HG03457 (cell line): ENCODE data around the gene UAP1.
A peak's percentile ranks its signal among the peaks of the same experiment; 100 is the strongest.

ENCODE experiments used
- ATAC-seq: cut with Tn5 transposase; IDR thresholded peaks from one replicate; pipeline ENCODE4 v1.9.1; 2021; ENCODE audit warnings: moderate number of reproducible peaks; ENCODE audit not compliant: unreplicated experiment

The UAP1 gene

DNA sequence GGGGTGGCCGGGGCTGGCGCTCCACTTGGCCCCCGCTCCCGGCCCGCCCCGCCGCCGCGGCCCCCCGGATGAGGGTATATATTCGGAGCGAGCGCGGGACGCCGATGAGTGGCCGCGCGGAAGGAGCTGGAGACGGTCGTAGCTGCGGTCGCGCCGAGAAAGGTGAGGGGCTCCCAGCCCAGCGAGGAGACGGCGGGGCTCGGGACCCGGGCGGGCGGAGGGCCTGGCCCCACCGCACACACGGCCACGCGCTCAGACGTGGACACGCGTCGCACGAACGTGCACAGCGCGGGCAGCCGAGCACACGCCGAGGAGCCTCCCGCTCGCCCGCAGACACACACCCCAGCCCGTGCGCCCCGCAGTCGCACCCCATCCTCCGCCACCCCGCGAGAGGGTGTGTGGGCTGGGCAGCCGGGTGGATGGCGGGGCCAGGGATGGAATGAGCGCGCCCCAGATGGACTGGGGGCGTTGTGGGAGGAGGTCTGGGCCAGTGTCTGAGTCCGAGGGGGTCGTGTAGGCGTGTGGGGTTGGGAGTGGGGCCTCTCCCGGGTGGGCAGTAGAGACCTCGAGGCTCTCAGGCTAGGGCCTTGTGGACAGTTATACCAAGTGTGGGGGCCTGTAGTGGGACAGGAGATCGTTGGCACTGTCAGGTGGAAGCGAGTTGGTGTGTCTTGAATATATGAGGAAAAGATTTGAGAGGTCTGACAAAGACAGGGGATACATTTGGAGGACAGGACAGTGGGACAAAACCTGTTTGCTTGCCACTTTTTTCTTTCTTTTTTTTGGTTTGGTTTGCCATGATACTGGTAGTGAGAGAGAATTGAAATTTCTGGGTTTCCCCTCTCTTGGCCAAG lies at the start of gene UAP1:
UAP1 (plus strand) TSS at position 107 of the 854 bp plus-strand sequence. CDS start 4,347 bp downstream, outside the sequence.
- peak; percentile 21 for ATAC-seq

GRCh38 chr1:162527314-162527713 lies 34.2 kb upstream of the UAP1 start:
- no peak for ATAC-seq

GRCh38 chr1:162530307-162530987 lies 31.1 kb upstream of the UAP1 start:
- ATAC-seq: peak; percentile 88

DNA sequence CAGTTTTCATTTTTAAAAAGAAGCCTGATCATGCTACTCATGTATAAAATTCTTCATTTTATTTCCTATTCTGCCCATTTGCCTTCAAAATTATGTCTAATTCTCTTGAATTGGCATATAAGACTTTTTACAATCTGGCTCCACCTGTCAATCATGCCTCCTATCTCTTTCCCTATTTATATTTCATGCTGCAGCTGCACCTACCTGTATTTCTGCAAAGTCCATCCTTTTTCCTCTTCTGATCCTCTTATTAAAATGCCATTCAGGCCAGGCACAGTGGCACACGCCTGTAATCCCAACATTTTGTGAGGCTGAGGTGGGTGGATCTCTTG lies 30.6 kb upstream of the UAP1 start:
- ATAC-seq: no peak

DNA sequence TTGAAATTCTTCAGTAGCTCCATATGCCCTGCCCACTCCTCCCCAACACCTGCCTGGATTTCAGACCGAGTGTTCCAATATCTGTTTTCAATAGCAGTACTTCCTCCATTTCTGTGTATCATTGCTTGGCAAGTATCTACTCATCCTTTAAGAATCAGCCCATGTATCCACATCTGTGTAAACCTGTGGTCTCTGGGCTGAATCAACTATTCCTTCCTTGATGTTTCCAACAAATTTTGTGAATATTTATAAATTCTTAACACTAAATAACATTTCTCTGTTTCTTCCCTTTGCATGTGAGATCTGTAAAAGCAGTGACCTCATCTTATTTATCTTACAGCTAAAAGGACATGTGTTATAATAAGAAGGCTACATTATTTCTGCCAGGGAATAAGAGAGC lies 26.0 kb upstream of the UAP1 start:
- ATAC-seq: no peak

GRCh38 chr1:162536511-162536910 lies 25.0 kb upstream of the UAP1 start:
- ATAC-seq: no peak

- ATAC-seq: no peak
Observed at GRCh38 chr1:162537216-162537615, 24.3 kb upstream of the UAP1 start.

DNA sequence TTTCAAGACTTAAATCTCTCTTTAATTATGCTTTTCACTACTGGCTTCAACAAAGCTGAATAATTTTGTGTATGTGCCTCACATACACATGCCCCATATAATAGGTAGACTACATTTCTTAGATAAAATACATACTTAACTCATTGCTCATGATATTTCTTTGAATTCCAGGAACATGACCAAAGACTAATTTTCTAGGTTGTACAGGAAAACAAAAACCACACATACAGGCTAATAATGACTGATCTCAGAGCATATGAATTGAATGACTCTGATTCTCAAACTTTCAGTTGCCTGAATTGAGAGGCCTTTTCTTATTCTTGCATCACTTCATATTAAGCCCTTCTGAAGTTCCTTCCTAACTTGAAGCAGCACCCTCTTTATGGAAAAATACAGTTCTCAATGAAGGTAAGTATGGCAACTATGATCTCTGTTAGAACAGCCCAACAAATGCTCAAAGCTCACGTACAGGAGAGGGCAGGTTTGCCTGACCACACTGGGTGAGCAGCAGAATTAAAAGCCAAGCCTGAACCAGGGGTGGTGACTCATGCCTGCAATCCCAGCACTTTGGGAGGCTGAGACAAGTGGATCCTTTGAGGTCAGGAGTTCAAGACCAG lies 22.6 kb upstream of the UAP1 start:
- no peak for ATAC-seq

DNA sequence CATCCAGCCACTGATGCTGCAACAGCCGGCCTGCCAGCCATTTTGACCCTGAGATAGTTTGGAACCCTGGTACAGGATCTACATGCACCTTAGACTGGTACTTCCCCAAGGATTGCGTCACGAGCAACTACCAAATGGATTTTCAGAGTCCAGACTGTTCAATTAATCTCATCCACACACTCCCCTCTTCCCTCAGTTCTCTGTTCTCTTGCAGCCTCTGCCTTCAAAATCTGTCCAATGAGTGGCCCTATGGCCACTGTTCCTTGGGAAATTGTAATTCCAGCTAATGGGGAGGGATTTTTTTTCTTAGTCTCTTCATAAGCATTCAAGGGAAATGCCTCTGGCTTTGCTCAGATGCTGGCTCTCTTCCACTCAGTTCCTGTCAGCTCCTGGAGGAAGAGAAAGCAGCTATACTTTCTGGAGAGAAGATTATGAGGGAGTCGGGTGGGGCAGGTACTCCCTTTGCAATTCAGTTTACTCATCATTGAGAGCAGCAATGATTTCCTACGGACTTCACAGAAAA lies 19.8 kb upstream of the UAP1 start:
- ATAC-seq: no peak

DNA sequence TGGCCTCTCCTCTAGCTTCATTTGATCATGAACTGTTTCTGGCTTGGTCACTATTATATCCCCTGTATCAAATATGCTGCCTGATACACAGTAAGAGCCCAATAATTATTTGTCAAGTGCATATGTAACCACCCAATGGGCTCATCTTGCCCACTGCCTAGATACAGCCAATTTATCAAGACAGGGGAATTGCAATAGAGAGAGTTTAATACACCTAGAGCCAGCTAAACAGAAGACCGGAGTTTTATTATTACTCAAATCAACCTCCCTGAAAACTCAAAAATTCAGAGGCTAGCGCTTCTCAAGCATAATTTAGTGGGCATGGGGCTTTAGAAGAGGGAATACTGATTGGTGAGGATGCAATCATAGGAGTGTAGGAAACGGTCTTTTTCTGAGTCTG lies 18.3 kb upstream of the UAP1 start:
- no peak for ATAC-seq

DNA sequence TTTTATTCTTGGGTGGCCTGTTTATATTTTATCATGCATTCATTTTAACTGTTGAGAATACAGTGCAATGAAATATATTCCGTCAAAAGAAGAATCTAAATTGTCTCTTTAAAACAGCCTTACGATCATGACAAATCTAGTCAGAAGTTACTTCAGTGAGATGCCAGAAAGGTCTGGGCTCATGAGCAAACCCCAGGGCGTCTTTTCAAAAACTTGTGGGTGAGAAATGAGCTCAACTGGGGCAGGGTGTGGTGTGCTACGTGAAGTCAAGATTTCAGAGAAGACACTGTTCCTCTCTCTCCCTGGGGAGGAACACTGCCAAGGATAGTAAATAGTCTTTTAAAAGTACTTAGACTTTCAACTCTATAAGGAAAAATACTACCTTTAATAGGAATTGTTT lies 13.4 kb upstream of the UAP1 start:
- no peak for ATAC-seq

- no peak for ATAC-seq
Observed at GRCh38 chr1:162549001-162549400, 12.5 kb upstream of the UAP1 start.

DNA sequence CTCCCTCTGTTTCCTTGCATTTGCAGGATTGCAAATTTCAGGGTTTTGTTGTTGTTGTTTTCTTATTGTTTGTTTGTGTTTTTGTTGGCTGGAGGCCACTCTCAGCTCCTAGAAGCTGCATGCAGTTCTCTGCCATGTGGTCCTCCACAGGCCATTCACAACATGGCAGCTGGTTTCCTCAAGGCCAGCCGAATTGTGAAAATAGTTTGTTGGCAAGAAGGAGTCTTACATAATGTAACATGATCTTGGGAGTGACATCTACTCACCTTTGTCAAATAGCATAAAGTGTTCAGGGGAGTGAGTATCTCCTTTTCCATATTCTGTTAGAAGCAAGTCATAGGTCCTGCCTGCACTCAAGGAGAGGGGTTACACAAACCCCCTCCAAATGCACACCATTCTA lies 10.6 kb upstream of the UAP1 start:
- ATAC-seq: no peak

DNA sequence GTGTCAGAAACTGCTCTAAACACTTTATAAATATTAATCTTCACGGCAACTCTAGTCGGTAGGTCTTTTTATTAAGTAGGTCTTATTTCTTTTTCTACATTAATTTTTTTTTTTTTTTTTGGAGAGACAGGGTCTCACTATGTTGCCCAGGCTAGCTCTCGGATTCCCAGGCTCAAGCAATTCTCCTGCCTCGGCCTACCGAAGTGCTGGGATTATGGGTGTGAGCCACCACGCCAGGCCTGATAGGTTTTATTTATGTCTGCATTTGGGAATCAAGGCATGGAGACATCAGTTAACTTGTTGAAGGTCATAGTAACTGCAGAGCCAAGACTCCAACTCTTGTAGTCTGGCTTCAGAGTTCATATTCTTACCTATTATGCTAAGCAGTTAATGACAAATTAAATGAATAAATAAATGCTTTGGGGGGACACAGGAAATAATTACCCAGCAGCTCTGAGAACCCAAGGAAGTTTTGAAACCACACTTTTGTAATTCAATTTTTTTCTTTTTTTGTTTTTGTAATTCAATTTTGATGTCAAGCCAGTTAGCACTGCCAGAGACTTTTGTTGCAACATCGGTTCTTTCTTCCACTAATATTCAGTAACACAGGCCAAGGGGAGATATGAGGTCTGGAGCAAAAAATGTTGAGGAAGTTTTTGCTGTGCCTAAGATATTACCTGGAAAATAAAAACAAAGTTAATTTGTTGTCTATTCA lies 9.4 kb upstream of the UAP1 start:
- no peak for ATAC-seq

DNA sequence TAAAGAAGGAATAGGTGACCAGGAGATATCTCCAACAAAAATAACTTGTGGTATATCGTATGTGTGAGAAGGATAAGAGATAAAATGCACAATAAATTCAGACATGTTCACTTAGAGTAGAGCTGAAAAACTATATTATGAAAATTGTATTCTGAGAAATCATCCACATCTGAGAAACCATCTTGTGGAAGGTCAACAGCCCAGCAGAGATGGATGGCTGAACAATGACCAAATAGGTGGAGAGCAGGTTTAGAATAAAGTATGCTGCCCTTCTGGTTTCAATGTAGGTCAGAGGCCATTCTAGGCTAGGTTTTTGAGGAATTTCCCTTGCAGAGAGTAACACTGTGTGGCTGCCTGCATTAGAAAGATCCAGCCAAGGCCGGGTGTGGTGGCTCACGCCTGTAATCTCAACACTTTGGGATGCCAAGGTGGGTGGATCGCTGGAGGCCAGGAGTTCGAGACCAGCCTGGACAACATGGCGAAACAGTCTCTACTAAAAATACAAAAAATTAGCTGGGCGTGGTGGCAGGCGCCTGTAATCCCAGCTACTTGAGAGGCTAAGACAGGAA lies 8.8 kb upstream of the UAP1 start:
- no peak for ATAC-seq

DNA sequence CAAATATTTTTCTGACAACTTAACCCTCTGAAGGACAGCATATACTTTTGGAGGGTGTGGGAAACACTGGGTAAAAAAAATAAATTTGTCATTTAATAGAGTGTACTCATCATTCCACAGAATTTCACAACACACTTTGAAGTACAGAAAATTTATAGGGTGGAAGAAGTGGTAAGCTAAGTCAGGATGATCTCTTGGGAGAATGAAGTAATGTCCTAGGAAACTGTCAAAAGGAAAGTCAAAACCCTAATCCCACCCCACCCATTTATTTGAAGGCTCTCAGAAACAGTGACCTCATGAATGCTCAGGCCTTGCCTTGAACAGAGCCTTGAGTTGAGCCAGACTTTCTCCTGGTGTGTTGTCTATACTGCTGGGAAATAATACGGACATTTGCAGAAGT lies 7.3 kb upstream of the UAP1 start:
- ATAC-seq: no peak

DNA sequence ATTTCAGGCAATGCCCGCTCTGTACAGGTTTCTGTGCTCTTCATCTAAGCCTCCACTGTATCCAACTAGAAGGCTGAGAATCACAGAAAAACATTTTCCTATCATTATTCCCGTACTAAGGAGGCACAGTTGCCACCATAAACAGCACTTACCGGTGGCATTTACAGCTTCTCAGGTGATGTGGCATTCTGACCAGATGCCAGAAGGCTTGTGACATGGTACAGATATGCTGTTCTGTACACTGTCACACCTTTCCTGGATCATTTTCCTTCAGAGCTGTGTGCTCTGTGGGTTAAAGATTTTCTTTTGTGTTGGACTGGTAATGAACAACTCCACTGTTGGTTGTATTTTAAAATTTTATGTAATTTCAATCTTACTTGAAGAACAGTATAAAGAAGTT lies 4.0 kb upstream of the UAP1 start:
- no peak for ATAC-seq

DNA sequence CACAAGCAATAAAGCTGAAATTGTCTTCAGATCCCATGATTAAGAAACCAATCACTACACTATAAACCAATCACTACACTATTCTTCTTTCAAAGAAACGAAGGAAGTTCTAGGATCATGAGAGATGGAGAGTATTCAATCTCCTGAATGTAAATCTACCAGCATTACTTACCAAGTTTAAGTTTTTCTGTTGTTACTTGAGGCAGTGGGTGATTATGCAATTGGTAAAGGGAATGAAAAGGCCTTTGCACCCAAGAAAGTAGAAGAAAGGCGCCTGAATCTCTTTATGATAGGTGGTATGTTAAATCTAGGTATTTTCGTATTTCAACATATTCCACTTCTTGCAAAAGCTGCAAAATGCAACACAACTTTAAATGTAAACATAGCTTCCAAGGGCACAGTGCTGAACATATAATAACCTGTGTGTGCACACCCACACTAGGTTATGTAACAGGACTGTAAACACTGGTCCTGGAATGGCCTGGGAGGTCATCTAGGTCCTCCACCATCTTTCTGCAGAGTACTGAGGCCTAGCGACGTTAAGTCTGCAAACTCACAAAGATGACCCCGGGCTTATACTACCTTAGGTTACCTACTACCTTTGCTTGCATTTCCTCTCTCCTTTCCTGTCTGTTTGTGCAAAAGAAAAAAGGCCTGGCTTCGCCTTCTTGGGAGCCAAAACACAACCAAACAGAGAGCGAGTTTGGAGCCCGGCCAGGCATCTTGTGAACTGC lies 1.1 kb upstream of the UAP1 start:
- ATAC-seq: no peak

- ATAC-seq: peak; percentile 95
Observed at GRCh38 chr1:162561037-162561615, 396 bp upstream of the UAP1 start.

DNA sequence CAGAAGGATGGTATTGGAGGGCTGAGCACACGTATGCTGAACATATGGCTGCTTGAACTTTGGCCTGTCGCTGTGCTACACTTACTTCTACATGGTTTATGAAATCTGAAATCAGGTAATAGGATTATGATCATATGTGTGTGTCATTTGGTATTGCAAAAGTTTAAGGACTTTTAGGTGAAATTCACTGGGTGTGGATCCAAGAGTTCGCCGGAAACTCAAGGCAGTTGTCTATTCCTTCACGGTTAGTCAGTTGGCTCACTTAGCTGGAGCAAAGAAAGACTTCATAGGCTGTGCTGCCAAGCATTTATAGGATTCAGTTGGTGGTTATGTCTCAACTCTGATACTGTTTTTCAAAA lies 927 bp downstream of the UAP1 start:
- ATAC-seq: no peak
